Testis (tissue), 3 donors: ENCODE measurements around the gene BIN1. TPM values are rescaled to one million over a fixed set of nuclear protein-coding genes. Genes with fewer than 3 reads are reported as not detected.
A peak's percentile ranks its signal among the peaks of the same experiment; 100 is the strongest.

Source experiments
- DNase-seq: peaks from one replicate; pipeline ENCODE4 v3.0.0-alpha.2; 2019
- H3K27ac ChIP-seq, 2 donors: fragments of 200-600 bp; sonication (generic); one replicate each; pipeline ENCODE4 v1.5.1; 2019
- H3K27me3 ChIP-seq: fragments of 200-600 bp; sonication (generic); one replicate; pipeline ENCODE4 v1.5.1; 2019
- H3K36me3 ChIP-seq: fragments of 200-600 bp; sonication (generic); one replicate; pipeline ENCODE4 v1.5.1; 2017; ENCODE audit warnings: low read depth; ENCODE audit errors: missing control alignments
- H3K4me1 ChIP-seq: fragments of 200-600 bp; sonication (generic); one replicate; pipeline ENCODE4 v1.5.1; 2019
- H3K4me3 ChIP-seq, 2 donors: fragments of 200-600 bp; sonication (generic); one replicate each; pipeline ENCODE4 v1.5.1; 2017 to 2019
- H3K9me3 ChIP-seq: fragments of 200-600 bp; sonication (generic); one replicate; pipeline ENCODE4 v1.5.1; 2017
- POLR2A ChIP-seq: fragments of 450-650 bp; IDR thresholded peaks from one replicate; pipeline ENCODE4 v1.6.1; 2017; ENCODE audit warnings: antibody characterized with exemption, mild to moderate bottlenecking, moderate library complexity
- WGBS, 2 donors: methylation state at CpG; one replicate each; pipeline ENCODE4 v1.1.5; 2018; 5-methylcytosine and 5-hydroxymethylcytosine counted together
- intact Hi-C: fragments of 100-400 bp; cut with DNase I; formaldehyde crosslinking; loops from one replicate; pipeline ENCODE4 v1.15.1; 2023; ENCODE audit warnings: low total_unique reads
- polyA plus RNA-seq: library from polyadenylated mRNA; stranded (reverse); fragments of 350-450 nt; fragmentation: Illumina TruSeq; extraction: RNeasy Lipid Tissue Mini Kit (QIAGEN cat#74804); gene quantifications from one replicate; pipeline ENCODE4 v1.2.3, GENCODE V29; 2014; ENCODE audit warnings: low read depth, low replicate concordance; ENCODE audit not compliant: insufficient read depth
- total RNA-seq, 2 donors: library from RNA; depleted of rRNA; stranded (reverse); fragments of >200 nt; gene quantifications; one replicate each; pipeline ENCODE4 v1.2.3, GENCODE V29; 2016
- TF ChIP-seq, protein P1 (sequence below), 3 experiments: fragments of 450-650 bp in 2 of 3; fragments of 200-600 bp in 1 of 3; sonication (generic) in 1 of 3; IDR thresholded peaks; one replicate each; pipeline ENCODE4 v1.5.1; 2016 to 2019; ENCODE audit warnings: antibody characterized with exemption in 3 of 3, mild to moderate bottlenecking in 2 of 3, moderate library complexity in 1 of 3

The BIN1 gene
- total and polyA plus RNA-seq, 3 donors from 2014 or later = 25.0 to 38.8 (median 28.7) TPM

DNA sequence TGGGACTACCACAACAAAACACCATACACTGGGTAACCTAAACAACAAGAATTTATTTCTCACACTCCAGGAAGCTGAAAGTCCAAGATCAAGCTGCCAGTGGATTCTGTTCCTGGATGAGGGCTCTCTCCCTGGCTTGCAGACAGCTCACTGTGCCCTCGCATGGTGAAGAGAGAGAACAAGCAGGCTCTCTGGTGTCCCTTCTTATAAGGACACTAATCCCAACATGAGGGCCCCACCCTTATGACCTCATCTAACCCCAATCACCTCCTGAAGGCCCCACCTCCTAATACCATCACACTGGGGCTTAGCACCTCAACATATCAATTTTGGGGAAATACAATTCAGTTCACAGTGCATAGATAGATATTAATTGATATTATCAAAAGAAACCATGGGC is 83.5 kb downstream of the BIN1 start:
- no peak for TF ChIP-seq POLR2A
- TF ChIP-seq, protein P1, sequence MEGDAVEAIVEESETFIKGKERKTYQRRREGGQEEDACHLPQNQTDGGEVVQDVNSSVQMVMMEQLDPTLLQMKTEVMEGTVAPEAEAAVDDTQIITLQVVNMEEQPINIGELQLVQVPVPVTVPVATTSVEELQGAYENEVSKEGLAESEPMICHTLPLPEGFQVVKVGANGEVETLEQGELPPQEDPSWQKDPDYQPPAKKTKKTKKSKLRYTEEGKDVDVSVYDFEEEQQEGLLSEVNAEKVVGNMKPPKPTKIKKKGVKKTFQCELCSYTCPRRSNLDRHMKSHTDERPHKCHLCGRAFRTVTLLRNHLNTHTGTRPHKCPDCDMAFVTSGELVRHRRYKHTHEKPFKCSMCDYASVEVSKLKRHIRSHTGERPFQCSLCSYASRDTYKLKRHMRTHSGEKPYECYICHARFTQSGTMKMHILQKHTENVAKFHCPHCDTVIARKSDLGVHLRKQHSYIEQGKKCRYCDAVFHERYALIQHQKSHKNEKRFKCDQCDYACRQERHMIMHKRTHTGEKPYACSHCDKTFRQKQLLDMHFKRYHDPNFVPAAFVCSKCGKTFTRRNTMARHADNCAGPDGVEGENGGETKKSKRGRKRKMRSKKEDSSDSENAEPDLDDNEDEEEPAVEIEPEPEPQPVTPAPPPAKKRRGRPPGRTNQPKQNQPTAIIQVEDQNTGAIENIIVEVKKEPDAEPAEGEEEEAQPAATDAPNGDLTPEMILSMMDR (IDR thresholded peaks at IDR 0.05) = no peak
- no peaks in the 10 kb centered on the region for H3K27me3 ChIP-seq
- H3K9me3 ChIP-seq = no peaks in the 10 kb centered on the region
- H3K36me3 ChIP-seq = no peaks in the 10 kb centered on the region
- no peak overlapping the region for H3K4me3 ChIP-seq
- H3K4me1 ChIP-seq = no peaks in the 10 kb centered on the region
- H3K27ac ChIP-seq = no peak overlapping the region
- intact Hi-C loops = no loop called here
- WGBS, 2 donors = 92 to 100% methylated on average over 1 of the region's 1 CpG
- no peak for DNase-seq

DNA sequence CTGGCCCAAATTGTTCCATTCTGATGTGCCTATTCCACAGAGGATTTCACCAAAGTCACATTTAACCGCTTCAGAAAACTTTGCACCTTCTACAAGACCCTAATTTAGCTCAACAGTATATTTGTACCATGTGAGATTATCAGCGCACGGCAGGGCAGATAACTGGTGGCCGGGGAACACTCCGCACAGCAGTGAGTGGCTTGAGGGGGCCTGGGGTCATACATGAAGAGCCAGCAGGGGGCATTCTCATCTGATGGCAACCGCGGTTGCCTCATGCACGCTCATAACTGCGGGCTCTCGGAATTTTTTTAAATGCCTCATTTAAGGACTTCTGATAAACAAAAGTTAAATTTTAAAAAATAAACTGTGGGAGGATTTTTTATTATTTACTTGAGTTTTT is 84.1 kb downstream of the BIN1 start:
- Histone ChIP-seq H3K27me3 (no peaks in the 10 kb centered on the region), H3K4me1 (no peaks in the 10 kb centered on the region), H3K9me3 (no peaks in the 10 kb centered on the region), H3K27ac (no peak overlapping the region), H3K4me3 (no peak overlapping the region), H3K36me3 (no peaks in the 10 kb centered on the region)
- DNase-seq = no peak
- 91 to 97% methylated on average over 10 of the region's 10 CpGs for WGBS, 2 donors
- TF ChIP-seq, protein P1 (IDR thresholded peaks at IDR 0.05) = no peak
- TF ChIP-seq POLR2A = no peak
- intact Hi-C loops = no loop called here

DNA sequence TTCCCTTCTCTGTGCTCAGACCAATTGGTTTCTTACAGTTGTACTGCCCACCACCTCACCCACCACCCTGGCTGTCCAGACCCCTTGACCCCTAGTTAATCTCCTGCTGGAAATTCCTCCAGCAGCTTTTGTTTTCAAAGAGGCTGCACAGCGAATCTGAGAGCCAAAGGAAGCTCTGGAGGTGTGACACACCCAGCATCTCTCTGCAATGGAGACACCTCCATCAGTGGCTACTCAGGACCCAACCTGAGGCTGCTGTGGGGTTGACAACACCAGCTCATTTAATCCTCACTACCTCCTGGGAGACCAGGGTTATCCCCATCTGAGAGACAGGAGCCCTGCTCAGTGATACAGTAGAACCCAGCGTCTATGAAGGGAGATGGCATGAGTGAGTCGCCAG is 86.4 kb downstream of the BIN1 start:
- Histone ChIP-seq H3K9me3 (no peaks in the 10 kb centered on the region), H3K4me3 (no peak overlapping the region), H3K4me1 (no peaks in the 10 kb centered on the region), H3K36me3 (no peaks in the 10 kb centered on the region), H3K27ac (no peak overlapping the region), H3K27me3 (no peaks in the 10 kb centered on the region)
- TF ChIP-seq, protein P1 (IDR thresholded peaks at IDR 0.05) = no peak
- TF ChIP-seq POLR2A = no peak
- no peak for DNase-seq
- WGBS, 2 donors = 81 to 83% methylated on average over 3 of the region's 3 CpGs
- intact Hi-C loops = no loop called here

DNA sequence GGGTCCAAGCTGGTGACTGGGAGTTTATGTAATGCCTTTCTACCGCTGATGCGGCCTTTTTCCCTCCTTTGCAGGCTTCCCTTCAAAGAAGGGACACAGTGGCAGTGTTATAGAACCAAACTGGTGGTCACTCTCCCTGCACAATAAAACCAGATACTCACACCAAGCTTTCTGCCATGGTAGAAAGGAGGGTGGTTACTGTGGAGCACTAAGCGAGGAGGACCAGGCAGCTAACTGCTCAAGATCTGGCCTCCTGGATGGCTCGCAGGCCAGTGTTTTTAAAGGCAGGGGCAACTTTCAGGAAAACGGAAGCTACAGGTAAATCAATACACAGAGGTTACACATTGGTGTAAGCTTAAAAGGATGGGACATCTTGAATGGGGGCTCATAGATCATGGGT is 89.4 kb downstream of the BIN1 start:
- TF ChIP-seq POLR2A = no peak
- TF ChIP-seq, protein P1 (IDR thresholded peaks at IDR 0.05) = no peak
- H3K36me3 ChIP-seq = no peaks in the 10 kb centered on the region
- DNase-seq = no peak
- no peaks in the 10 kb centered on the region for H3K27me3 ChIP-seq
- no peaks in the 10 kb centered on the region for H3K9me3 ChIP-seq
- intact Hi-C loops = no loop called here
- H3K27ac ChIP-seq = no peak overlapping the region
- no peaks in the 10 kb centered on the region for H3K4me1 ChIP-seq
- 90 to 95% methylated on average over 5 of the region's 5 CpGs for whole genome bisulfite sequencing, 2 donors
- H3K4me3 ChIP-seq = no peak overlapping the region

DNA sequence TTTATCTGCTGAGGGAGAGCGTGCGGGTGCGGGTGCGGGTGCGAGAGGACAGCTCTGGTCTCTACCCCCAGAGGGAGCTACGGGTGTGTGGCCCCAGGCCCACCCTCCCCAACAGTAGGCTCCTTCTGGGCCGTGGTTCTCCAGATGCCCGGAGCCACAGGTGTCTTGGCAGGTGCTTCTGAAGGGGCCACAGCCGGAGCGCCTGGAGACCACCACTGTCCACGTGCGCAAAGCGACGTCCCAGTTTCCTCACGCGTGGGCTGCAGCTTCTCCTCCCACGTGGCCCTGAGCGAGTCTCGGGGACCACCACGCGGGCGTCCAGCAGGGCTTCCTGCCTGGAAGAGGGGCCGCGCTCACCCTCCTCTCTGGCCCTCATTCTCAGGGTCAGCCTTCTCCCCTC is 90.6 kb downstream of the BIN1 start:
- Histone ChIP-seq H3K27ac (no peak overlapping the region), H3K36me3 (no peaks in the 10 kb centered on the region), H3K9me3 (no peaks in the 10 kb centered on the region), H3K27me3 (no peaks in the 10 kb centered on the region), H3K4me3 (peak overlapping the region in 1 of 2 donors; percentile 18), H3K4me1 (no peaks in the 10 kb centered on the region)
- no peak for TF ChIP-seq POLR2A
- TF ChIP-seq, protein P1 (IDR thresholded peaks at IDR 0.05) = no peak
- DNase-seq = no peak
- intact Hi-C loops = no loop called here
- WGBS, 2 donors = 74 to 85% methylated on average over 16 to 24 of the region's 24 CpGs
